ENCODE data around the gene TIAL1. TPM values are rescaled to one million over a fixed set of nuclear protein-coding genes. Genes with fewer than 3 reads are reported as not detected.

Gene TIAL1
- total RNA-seq, 1 experiment from 2014 or later = 220 TPM

GRCh38 chr10:119535837-119536507 lies 60.8 kb downstream of the TIAL1 start:
- Histone ChIP-seq H4K20me1 (ENCODE audit: insufficient read depth) (no peaks in the 10 kb centered on the region), H3K79me2 (ENCODE audit: insufficient read depth, low read length) (peaks cover 89% of the 10 kb centered on the region), H3K4me2 (ENCODE audit: low read length) (no peak overlapping the region), H3K27me3 (ENCODE audit: insufficient read depth, low read length) (no peaks in the 10 kb centered on the region), H3K27ac (ENCODE audit: low read depth, low read length) (no peak overlapping the region), H3K9me2 (ENCODE audit: insufficient read depth) (no peaks in the 10 kb centered on the region), H3K9me3 (ENCODE audit: control insufficient read depth in 1 of 2, insufficient read depth in 1 of 2, low read depth in 1 of 2, low read length in 2 of 2) (no peaks in the 10 kb centered on the region), H3K36me3 (ENCODE audit: control insufficient read depth in 1 of 2, insufficient read depth in 2 of 2, low read length in 2 of 2) (peaks cover 0 to 4% of the 10 kb centered on the region in 2 experiments; a peak in 1 of 4 replicates), H3K4me3 (replicated peaks in 1 of 2; ENCODE audit: low read depth in 1 of 2, low read length in 2 of 2) (no peak overlapping the region), H3K4me1 (ENCODE audit: control insufficient read depth in 1 of 2, insufficient read depth in 2 of 2, low read length in 2 of 2) (peaks cover 9 to 16% of the 10 kb centered on the region in 2 experiments), H3K9ac (ENCODE audit: low read length) (no peak overlapping the region), H2AFZ (ENCODE audit: low read depth, low read length, poor library complexity, severe bottlenecking) (no peak overlapping the region)
- intact Hi-C loops (cut with micrococcal nuclease) = no loop called here
- TF ChIP-seq TCF7L2 (IDR thresholded peaks at IDR 0.05; ENCODE audit: borderline replicate concordance, extremely low read depth, insufficient read depth, insufficient read length) = no peak
- no peak for TF ChIP-seq ELF1 (IDR thresholded peaks at IDR 0.05; ENCODE audit: borderline replicate concordance, low read depth)
- TF ChIP-seq EZH2phosphoT487 (IDR thresholded peaks at IDR 0.05; ENCODE audit: borderline replicate concordance) = no peak
- TF ChIP-seq, protein P1, sequence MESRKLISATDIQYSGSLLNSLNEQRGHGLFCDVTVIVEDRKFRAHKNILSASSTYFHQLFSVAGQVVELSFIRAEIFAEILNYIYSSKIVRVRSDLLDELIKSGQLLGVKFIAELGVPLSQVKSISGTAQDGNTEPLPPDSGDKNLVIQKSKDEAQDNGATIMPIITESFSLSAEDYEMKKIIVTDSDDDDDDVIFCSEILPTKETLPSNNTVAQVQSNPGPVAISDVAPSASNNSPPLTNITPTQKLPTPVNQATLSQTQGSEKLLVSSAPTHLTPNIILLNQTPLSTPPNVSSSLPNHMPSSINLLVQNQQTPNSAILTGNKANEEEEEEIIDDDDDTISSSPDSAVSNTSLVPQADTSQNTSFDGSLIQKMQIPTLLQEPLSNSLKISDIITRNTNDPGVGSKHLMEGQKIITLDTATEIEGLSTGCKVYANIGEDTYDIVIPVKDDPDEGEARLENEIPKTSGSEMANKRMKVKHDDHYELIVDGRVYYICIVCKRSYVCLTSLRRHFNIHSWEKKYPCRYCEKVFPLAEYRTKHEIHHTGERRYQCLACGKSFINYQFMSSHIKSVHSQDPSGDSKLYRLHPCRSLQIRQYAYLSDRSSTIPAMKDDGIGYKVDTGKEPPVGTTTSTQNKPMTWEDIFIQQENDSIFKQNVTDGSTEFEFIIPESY (IDR thresholded peaks at IDR 0.05; ENCODE audit: extremely low read depth, insufficient replicate concordance, low read length) = no peak
- TF ChIP-seq, protein P2, sequence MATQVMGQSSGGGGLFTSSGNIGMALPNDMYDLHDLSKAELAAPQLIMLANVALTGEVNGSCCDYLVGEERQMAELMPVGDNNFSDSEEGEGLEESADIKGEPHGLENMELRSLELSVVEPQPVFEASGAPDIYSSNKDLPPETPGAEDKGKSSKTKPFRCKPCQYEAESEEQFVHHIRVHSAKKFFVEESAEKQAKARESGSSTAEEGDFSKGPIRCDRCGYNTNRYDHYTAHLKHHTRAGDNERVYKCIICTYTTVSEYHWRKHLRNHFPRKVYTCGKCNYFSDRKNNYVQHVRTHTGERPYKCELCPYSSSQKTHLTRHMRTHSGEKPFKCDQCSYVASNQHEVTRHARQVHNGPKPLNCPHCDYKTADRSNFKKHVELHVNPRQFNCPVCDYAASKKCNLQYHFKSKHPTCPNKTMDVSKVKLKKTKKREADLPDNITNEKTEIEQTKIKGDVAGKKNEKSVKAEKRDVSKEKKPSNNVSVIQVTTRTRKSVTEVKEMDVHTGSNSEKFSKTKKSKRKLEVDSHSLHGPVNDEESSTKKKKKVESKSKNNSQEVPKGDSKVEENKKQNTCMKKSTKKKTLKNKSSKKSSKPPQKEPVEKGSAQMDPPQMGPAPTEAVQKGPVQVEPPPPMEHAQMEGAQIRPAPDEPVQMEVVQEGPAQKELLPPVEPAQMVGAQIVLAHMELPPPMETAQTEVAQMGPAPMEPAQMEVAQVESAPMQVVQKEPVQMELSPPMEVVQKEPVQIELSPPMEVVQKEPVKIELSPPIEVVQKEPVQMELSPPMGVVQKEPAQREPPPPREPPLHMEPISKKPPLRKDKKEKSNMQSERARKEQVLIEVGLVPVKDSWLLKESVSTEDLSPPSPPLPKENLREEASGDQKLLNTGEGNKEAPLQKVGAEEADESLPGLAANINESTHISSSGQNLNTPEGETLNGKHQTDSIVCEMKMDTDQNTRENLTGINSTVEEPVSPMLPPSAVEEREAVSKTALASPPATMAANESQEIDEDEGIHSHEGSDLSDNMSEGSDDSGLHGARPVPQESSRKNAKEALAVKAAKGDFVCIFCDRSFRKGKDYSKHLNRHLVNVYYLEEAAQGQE (IDR thresholded peaks at IDR 0.05; ENCODE audit: low read depth) = no peak
- no peak for TF ChIP-seq SIN3A (IDR thresholded peaks at IDR 0.05; ENCODE audit: low read depth)
- no peak for TF ChIP-seq JUND (IDR thresholded peaks at IDR 0.05)
- TF ChIP-seq ZNF274 (IDR thresholded peaks at IDR 0.05; ENCODE audit: low read depth, low read length) = no peak
- TF ChIP-seq RAD21 (IDR thresholded peaks at IDR 0.05; ENCODE audit: low read depth) = no peak
- TF ChIP-seq EZH2 (IDR thresholded peaks at IDR 0.05) = no peak
- no peak for TF ChIP-seq SRF (IDR thresholded peaks at IDR 0.05; ENCODE audit: low read depth)
- TF ChIP-seq, protein P3, sequence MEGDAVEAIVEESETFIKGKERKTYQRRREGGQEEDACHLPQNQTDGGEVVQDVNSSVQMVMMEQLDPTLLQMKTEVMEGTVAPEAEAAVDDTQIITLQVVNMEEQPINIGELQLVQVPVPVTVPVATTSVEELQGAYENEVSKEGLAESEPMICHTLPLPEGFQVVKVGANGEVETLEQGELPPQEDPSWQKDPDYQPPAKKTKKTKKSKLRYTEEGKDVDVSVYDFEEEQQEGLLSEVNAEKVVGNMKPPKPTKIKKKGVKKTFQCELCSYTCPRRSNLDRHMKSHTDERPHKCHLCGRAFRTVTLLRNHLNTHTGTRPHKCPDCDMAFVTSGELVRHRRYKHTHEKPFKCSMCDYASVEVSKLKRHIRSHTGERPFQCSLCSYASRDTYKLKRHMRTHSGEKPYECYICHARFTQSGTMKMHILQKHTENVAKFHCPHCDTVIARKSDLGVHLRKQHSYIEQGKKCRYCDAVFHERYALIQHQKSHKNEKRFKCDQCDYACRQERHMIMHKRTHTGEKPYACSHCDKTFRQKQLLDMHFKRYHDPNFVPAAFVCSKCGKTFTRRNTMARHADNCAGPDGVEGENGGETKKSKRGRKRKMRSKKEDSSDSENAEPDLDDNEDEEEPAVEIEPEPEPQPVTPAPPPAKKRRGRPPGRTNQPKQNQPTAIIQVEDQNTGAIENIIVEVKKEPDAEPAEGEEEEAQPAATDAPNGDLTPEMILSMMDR (IDR thresholded peaks at IDR 0.05 in 2 of 3, conservative IDR thresholded peaks at IDR 0.05 in 1 of 3; ENCODE audit: borderline replicate concordance in 1 of 3, insufficient read depth in 1 of 3, low read depth in 2 of 3, low read length in 2 of 3) = no peak
- TF ChIP-seq POLR2AphosphoS5 (IDR thresholded peaks at IDR 0.05; ENCODE audit: low read depth, low read length) = no peak
- DNase-seq (ENCODE audit: low read depth, low spot score) (no peak), ATAC-seq (no peak)
- ChIA-PET RAD21 (ENCODE audit: low non-redundant PET in 1 of 2, low total read pairs in 2 of 2, uncharacterized antibody in 2 of 2, unreplicated experiment in 2 of 2) (no interaction called here), CTCF (no interaction called here), POLR2A (no interaction called here)
- BruUV-seq (replicated peaks) = no TSS peak
